ENCODE results near the gene NVL.

The NVL gene

DNA sequence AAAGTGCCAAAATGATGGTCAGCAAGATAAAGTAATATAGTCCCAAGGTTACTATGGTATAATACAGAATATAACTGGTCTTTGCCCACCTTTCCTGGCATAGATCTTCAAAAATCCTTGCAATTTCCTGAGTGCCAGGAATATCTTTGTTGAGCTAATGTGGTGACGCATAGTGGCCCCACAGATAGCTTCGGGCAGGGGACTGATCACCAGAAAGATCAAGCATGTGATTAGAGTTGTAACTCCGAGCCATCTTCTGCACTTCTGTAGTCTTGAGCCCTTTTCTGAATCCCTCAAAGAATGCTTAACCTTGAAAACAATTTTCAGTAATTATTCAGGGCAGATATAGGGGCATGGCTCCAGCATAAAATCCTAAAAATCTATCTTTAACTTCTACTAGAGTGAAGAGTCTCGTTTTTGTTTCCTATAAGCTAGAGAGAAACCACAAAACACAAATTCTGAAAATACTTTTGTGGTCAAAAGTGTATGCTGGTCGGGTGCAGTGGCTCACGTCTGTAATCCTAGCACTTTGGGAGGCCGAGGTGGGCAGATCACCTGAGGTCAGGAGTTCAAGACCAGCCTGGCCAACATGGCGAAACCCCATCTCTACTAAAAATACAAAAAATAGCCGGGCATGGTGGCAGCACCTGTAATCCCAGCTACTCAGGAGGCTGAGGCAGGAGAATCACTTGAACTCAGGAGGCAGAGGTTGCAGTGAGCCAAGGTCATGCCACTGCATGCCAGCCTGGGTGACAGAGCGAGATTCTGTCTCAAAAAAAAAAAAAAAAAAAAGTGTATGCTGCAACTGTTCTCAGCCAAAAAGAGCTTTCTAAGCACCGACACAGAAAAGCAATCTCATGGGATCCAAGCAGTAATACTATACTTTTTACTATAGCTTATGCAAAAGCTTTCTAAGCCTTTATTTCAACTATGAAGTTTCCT, 62.8 kb downstream of the NVL start (continued):
- TF ChIP-seq, protein P1, sequence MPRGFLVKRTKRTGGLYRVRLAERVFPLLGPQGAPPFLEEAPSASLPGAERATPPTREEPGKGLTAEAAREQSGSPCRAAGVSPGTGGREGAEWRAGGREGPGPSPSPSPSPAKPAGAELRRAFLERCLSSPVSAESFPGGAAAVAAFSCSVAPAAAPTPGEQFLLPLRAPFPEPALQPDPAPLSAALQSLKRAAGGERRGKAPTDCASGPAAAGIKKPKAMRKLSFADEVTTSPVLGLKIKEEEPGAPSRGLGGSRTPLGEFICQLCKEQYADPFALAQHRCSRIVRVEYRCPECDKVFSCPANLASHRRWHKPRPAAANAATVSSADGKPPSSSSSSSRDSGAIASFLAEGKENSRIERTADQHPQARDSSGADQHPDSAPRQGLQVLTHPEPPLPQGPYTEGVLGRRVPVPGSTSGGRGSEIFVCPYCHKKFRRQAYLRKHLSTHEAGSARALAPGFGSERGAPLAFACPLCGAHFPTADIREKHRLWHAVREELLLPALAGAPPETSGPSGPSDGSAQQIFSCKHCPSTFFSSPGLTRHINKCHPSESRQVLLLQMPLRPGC (tag by site-specific recombination; IDR thresholded peaks at IDR 0.05), result no peak
- TF ChIP-seq ZNF837 (tag by site-specific recombination; IDR thresholded peaks at IDR 0.05) (no peak), ZNF155 (tag by site-specific recombination; IDR thresholded peaks at IDR 0.05) (no peak), WT1 (tag by site-specific recombination; IDR thresholded peaks at IDR 0.05) (no peak), ZNF169 (tag by site-specific recombination; IDR thresholded peaks at IDR 0.05) (peak; percentile 20; the same call in 1 of the 2 replicates), TRIM28 (IDR thresholded peaks at IDR 0.05; ENCODE audit: borderline replicate concordance, low read length) (no peak), KLF7 (tag by site-specific recombination; IDR thresholded peaks at IDR 0.05; ENCODE audit: borderline replicate concordance) (no peak), ZNF660 (tag by site-specific recombination; IDR thresholded peaks at IDR 0.05) (0 out of 2 replicates have a peak, but pooled peaks have one; percentile 4), ZNF37A (tag by site-specific recombination; IDR thresholded peaks at IDR 0.05) (no peak), ZEB2 (tag by site-specific recombination; IDR thresholded peaks at IDR 0.05) (0 out of 2 replicates have a peak, but pooled peaks have one; percentile 5), ZNF174 (tag by site-specific recombination; IDR thresholded peaks at IDR 0.05) (no peak), SCRT2 (tag by site-specific recombination; IDR thresholded peaks at IDR 0.05) (no peak), ZXDB (tag by site-specific recombination; IDR thresholded peaks at IDR 0.05) (0 out of 2 replicates have a peak, but pooled peaks have one; percentile 18), YY1 (tag by site-specific recombination; IDR thresholded peaks at IDR 0.05) (no peak), BCL11A (tag by site-specific recombination; IDR thresholded peaks at IDR 0.05; ENCODE audit: low read depth) (0 out of 2 replicates have a peak, but pooled peaks have one; percentile 42), ZNF843 (tag by site-specific recombination; IDR thresholded peaks at IDR 0.05) (0 out of 2 replicates have a peak, but pooled peaks have one; percentile 6), ZBTB20 (tag by site-specific recombination; IDR thresholded peaks at IDR 0.05) (no peak), ZNF350 (tag by site-specific recombination; IDR thresholded peaks at IDR 0.05) (no peak), ZNF791 (tag by site-specific recombination; IDR thresholded peaks at IDR 0.05) (no peak), GLIS1 (tag by site-specific recombination; IDR thresholded peaks at IDR 0.05) (peak; percentile 64), SALL2 (tag by site-specific recombination; IDR thresholded peaks at IDR 0.05; ENCODE audit: borderline replicate concordance) (no peak), ZNF571 (tag by site-specific recombination; IDR thresholded peaks at IDR 0.05) (no peak)
- TF ChIP-seq, protein P2, sequence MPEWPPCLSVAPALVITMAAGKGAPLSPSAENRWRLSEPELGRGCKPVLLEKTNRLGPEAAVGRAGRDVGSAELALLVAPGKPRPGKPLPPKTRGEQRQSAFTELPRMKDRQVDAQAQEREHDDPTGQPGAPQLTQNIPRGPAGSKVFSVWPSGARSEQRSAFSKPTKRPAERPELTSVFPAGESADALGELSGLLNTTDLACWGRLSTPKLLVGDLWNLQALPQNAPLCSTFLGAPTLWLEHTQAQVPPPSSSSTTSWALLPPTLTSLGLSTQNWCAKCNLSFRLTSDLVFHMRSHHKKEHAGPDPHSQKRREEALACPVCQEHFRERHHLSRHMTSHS (tag by site-specific recombination; IDR thresholded peaks at IDR 0.05), result no peak
- TF ChIP-seq, protein P3, sequence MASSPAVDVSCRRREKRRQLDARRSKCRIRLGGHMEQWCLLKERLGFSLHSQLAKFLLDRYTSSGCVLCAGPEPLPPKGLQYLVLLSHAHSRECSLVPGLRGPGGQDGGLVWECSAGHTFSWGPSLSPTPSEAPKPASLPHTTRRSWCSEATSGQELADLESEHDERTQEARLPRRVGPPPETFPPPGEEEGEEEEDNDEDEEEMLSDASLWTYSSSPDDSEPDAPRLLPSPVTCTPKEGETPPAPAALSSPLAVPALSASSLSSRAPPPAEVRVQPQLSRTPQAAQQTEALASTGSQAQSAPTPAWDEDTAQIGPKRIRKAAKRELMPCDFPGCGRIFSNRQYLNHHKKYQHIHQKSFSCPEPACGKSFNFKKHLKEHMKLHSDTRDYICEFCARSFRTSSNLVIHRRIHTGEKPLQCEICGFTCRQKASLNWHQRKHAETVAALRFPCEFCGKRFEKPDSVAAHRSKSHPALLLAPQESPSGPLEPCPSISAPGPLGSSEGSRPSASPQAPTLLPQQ (tag by site-specific recombination; IDR thresholded peaks at IDR 0.05), result peak; percentile 85; the same call in 1 of the 2 replicates
- TF ChIP-seq, protein P4, sequence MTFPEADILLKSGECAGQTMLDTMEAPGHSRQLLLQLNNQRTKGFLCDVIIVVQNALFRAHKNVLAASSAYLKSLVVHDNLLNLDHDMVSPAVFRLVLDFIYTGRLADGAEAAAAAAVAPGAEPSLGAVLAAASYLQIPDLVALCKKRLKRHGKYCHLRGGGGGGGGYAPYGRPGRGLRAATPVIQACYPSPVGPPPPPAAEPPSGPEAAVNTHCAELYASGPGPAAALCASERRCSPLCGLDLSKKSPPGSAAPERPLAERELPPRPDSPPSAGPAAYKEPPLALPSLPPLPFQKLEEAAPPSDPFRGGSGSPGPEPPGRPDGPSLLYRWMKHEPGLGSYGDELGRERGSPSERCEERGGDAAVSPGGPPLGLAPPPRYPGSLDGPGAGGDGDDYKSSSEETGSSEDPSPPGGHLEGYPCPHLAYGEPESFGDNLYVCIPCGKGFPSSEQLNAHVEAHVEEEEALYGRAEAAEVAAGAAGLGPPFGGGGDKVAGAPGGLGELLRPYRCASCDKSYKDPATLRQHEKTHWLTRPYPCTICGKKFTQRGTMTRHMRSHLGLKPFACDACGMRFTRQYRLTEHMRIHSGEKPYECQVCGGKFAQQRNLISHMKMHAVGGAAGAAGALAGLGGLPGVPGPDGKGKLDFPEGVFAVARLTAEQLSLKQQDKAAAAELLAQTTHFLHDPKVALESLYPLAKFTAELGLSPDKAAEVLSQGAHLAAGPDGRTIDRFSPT (tag by site-specific recombination; IDR thresholded peaks at IDR 0.05), result peak; percentile 82
- TF ChIP-seq, protein P5, sequence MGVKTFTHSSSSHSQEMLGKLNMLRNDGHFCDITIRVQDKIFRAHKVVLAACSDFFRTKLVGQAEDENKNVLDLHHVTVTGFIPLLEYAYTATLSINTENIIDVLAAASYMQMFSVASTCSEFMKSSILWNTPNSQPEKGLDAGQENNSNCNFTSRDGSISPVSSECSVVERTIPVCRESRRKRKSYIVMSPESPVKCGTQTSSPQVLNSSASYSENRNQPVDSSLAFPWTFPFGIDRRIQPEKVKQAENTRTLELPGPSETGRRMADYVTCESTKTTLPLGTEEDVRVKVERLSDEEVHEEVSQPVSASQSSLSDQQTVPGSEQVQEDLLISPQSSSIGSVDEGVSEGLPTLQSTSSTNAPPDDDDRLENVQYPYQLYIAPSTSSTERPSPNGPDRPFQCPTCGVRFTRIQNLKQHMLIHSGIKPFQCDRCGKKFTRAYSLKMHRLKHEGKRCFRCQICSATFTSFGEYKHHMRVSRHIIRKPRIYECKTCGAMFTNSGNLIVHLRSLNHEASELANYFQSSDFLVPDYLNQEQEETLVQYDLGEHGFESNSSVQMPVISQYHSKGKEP (tag by site-specific recombination; IDR thresholded peaks at IDR 0.05), result peak; percentile 67; the same call in 1 of the 2 replicates
- TF ChIP-seq, protein P6, sequence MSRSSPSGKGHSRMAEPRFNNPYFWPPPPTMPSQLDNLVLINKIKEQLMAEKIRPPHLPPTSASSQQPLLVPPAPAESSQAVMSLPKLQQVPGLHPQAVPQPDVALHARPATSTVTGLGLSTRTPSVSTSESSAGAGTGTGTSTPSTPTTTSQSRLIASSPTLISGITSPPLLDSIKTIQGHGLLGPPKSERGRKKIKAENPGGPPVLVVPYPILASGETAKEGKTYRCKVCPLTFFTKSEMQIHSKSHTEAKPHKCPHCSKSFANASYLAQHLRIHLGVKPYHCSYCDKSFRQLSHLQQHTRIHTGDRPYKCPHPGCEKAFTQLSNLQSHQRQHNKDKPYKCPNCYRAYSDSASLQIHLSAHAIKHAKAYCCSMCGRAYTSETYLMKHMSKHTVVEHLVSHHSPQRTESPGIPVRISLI (tag by site-specific recombination; IDR thresholded peaks at IDR 0.05), result peak; percentile 98
- TF ChIP-seq, protein P7, sequence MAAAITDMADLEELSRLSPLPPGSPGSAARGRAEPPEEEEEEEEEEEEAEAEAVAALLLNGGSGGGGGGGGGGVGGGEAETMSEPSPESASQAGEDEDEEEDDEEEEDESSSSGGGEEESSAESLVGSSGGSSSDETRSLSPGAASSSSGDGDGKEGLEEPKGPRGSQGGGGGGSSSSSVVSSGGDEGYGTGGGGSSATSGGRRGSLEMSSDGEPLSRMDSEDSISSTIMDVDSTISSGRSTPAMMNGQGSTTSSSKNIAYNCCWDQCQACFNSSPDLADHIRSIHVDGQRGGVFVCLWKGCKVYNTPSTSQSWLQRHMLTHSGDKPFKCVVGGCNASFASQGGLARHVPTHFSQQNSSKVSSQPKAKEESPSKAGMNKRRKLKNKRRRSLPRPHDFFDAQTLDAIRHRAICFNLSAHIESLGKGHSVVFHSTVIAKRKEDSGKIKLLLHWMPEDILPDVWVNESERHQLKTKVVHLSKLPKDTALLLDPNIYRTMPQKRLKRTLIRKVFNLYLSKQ (tag by site-specific recombination; IDR thresholded peaks at IDR 0.05; ENCODE audit: borderline replicate concordance), result no peak

Data from HEK293 (cell line).